Metanephros (tissue), 2 donors: ENCODE data around the gene RFPL1. TPM values are rescaled to one million over a fixed set of nuclear protein-coding genes. Genes with fewer than 3 reads are reported as not detected.

Source experiments
- small RNA-seq: library from RNA; depleted of rRNA; stranded (forward); fragments of <200 nt; gene quantifications from one replicate; pipeline ENCODE3, GENCODE V24; 2014; ENCODE audit warnings: low replicate concordance
- total RNA-seq: library from RNA; depleted of rRNA; stranded (reverse); fragments of >200 nt; gene quantifications from one replicate; pipeline ENCODE4 v1.2.3, GENCODE V29; 2014

The RFPL1 gene
- not detected for total RNA-seq

DNA sequence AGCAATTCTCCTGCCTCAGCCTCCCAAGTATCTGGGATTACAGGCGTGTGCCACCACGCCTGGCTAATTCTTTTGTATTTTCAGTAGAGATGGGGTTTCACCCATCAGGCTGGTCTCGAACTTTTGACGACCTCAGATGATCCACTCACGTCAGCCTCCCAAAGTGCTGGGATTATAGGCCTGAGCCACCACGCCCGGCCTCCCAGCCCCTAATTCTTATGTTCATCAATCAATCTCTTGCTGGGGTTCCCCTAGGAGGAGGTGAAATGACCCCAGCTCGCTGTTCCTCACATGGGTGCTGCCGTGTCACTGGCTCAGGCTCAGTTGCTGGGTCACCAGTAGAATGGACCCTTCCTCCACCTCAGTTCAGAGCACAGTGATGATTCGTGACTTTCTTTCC lies at the start of gene RFPL1:
Gene RFPL1 (plus strand): TSS at position 301 of the 400 bp plus-strand sequence.

DNA sequence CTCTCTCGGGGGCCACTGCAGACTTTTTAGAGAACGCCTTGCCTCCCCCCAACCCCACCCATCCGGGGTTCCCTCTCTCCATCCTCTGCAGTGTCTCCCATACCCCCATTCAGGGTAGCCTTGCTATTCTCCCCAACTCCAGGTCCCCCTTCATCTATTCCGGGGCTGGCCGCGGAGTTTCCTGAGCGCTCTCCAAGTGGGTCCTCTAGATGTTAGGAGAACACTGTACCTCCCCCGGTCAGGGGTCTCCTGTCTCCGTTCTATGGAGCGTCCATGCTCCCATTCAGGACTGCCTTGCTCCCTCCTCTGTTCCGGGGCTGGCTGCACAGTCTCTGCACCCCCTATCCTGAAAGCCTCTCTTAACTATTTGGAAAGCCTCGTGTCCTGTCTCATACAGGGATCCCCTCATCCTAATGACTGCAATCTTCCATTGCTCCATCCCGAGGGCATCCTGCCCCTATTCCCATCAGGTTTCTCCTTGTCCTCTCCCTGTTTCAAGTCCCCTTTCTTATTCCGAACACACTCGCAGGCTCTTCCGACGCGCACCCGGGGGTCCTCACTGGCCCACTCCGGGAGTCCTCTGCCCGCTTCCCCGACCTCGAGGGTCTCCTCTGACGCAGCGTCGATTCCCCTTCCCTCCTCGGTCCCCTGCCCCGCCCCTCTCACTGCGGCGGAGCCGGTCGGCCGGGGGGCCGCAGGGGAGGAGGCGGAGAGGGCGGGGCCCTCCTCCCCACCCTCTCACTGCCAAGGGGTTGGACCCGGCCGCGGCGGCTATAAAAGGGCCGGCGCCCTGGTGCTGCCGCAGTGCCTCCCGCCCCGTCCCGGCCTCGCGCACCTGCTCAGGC lies 41.3 kb downstream of the RFPL1 start, which contains the start of gene NEFH:
Gene NEFH (plus strand): TSS at position 802 of the 845 bp plus-strand sequence. CDS start 45 bp downstream, outside the sequence.

Small RNA genes lying within 50 kb of the gene (small RNA-seq; reads per million reads assigned to genes)
- gene AC000041.1: not detected

Other genes starting within 250 kb of the RFPL1 start
- 58.3 TPM for gene EMID1, start 232.7 kb upstream of the RFPL1 start, total RNA-seq
- gene RHBDD3, start 170.6 kb upstream of the RFPL1 start, total RNA-seq: 28.1 TPM
- gene EWSR1, start 170.3 kb upstream of the RFPL1 start, total RNA-seq: 155 TPM
- gene GAS2L1, start 131.9 kb upstream of the RFPL1 start, total RNA-seq: 8.9 TPM
- gene RASL10A, start 122.9 kb upstream of the RFPL1 start, total RNA-seq: 1.3 TPM
- 57.2 TPM for gene AP1B1, start 50.0 kb upstream of the RFPL1 start, total RNA-seq
- gene NEFH, start 41.6 kb downstream of the RFPL1 start, total RNA-seq: 1.6 TPM
- gene THOC5, start 115.2 kb downstream of the RFPL1 start, total RNA-seq: 30.5 TPM
- gene NIPSNAP1, start 142.5 kb downstream of the RFPL1 start, total RNA-seq: 101 TPM
- gene NF2, start 165.1 kb downstream of the RFPL1 start, total RNA-seq: 37.5 TPM